Activated T-cell treated with anti-CD3 and anti-CD28 coated beads, Interleukin-2, amount 50 U/mL, for 72 hours (primary cell): ENCODE measurements around the gene UGGT2. TPM values are rescaled to one million over a fixed set of nuclear protein-coding genes. Genes with fewer than 3 reads are reported as not detected.
"Not testable (repeated sequence)": the region's sequence is repeated elsewhere in the genome, so short reads cannot be mapped to it uniquely, and the experiment has no call there.

Experiments used
- ATAC-seq, 2 donors: fragments of 150-1000 bp; cut with Tn5 transposase; replicated peaks in 1 of 2; 2 replicates each; pipeline ENCODE4 v1.10.0; 2021; ENCODE audit warnings: moderate library complexity in 2 of 2, mild to moderate bottlenecking in 1 of 2
- DNase-seq, 2 donors: peaks; one replicate each; pipeline ENCODE4 v3.0.0; 2021 to 2022; ENCODE audit warnings: mixed read lengths in 1 of 2
- H3K27ac Mint-ChIP-seq: one replicate; pipeline ENCODE4 v1.8.0; 2022; ENCODE audit warnings: mild to moderate bottlenecking, moderate library complexity, mixed read lengths
- H3K27me3 Mint-ChIP-seq: one replicate; pipeline ENCODE4 v1.8.0; 2022; ENCODE audit warnings: low read depth, mixed read lengths
- H3K36me3 Mint-ChIP-seq, 2 donors: one replicate each; pipeline ENCODE4 v1.8.0; 2022; ENCODE audit warnings: mixed read lengths in 2 of 2, mild to moderate bottlenecking in 1 of 2; ENCODE audit not compliant: insufficient read depth in 2 of 2
- H3K4me1 Mint-ChIP-seq: one replicate; pipeline ENCODE4 v1.8.0; 2022; ENCODE audit warnings: low read depth, mixed read lengths
- H3K4me3 Mint-ChIP-seq, 2 donors: one replicate each; pipeline ENCODE4 v1.8.0; 2022; ENCODE audit warnings: mild to moderate bottlenecking in 2 of 2, mixed read lengths in 2 of 2, moderate library complexity in 2 of 2
- H3K9me3 Mint-ChIP-seq, 2 donors: one replicate each; pipeline ENCODE4 v1.8.0; 2022; ENCODE audit warnings: mixed read lengths in 2 of 2
- total RNA-seq, 2 donors: library from RNA; stranded (reverse); gene quantifications; one replicate each; pipeline ENCODE4 v1.2.3, GENCODE V29; 2022

UGGT2 gene
- total RNA-seq, 2 donors from 2014 or later, result 0.14 to 0.65 TPM

DNA sequence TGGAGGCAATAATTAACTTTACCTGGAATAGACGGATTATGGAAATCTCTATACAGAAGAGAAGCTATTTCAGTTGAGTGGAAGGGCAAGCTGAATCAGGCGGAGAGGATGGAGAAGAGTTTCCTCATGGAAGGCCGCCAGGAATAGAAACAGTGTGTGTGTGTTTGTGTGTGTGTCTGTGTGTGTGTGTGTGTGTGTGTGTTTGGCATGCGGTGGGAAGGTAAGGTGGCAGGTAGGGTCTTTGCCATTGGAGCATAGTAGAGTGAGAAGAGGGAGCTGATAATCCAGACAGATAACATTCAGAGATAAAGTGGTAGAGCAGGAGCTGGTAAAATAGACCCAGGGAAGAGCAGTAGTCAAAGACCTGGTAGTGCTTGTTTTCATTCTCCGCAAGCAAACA lies 27.5 kb upstream of the UGGT2 start:
- ATAC-seq (no peak), DNase-seq (no peak)
- H3K9me3 Mint-ChIP-seq, result peaks cover 0 to 3% of the 10 kb centered on the region in 2 donors
- peaks cover 1% of the 10 kb centered on the region for H3K27me3 Mint-ChIP-seq
- no peak overlapping the region for H3K4me3 Mint-ChIP-seq
- H3K27ac Mint-ChIP-seq, result no peak overlapping the region
- H3K36me3 Mint-ChIP-seq, result no peaks in the 10 kb centered on the region
- H3K4me1 Mint-ChIP-seq, result no peaks in the 10 kb centered on the region

DNA sequence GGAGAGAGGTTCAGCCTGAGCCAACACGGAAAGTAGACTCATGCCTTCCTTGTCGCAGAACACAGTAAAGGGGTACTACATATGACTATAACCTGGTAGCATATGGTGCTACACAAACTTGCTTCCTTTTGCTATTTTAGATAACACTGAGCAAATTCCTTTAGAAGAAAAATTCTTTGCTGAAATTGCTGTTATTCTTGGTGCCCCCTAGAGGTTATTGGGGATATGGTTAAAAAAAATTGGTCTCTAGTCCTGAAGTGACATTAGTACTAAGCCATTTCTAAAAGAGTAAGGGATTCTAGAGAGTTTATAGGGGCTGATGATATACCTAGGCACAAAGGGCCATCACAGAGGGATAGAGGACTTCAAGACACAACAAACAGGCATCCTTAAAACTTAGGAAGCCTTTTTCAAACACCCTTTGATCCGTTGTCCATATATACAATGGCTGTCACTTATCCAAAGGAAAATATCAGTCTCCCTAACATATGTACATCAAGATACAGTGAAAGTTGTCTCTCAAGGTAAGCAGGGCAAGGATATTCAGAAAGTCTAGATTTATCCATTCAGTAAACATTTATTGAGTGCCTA lies 22.8 kb upstream of the UGGT2 start:
- no peaks in the 10 kb centered on the region for H3K36me3 Mint-ChIP-seq
- ATAC-seq (no peak), DNase-seq (no peak)
- no peak overlapping the region for H3K4me3 Mint-ChIP-seq
- no peak overlapping the region for H3K27ac Mint-ChIP-seq
- no peaks in the 10 kb centered on the region for H3K27me3 Mint-ChIP-seq
- H3K9me3 Mint-ChIP-seq, result peaks cover 0 to 2% of the 10 kb centered on the region in 2 donors
- H3K4me1 Mint-ChIP-seq, result no peaks in the 10 kb centered on the region

DNA sequence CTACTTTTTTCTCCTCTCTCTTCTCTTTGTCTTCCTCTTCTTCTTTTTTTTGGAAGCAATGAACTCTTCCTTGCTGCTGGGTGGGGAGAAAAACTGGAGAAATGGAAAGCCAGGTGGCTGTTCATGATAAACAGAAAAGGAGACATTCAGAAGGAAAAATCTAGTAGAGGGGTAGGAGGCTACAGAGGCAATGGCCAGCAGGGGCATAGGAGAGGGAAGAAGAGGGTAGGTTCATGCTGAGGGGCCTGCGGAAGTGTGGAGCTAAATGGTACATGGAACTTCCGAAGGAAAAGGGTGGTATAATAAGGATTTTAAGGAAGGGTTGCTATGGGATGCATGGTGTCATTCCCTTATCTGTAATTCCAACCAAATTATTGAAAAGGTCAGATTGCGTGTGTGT lies 19.2 kb upstream of the UGGT2 start:
- DNase-seq (no peak), ATAC-seq (no peak)
- Mint-ChIP-seq H3K36me3 (no peaks in the 10 kb centered on the region), H3K27ac (no peak overlapping the region), H3K4me1 (no peaks in the 10 kb centered on the region), H3K4me3 (no peak overlapping the region), H3K9me3 (peaks cover 2 to 3% of the 10 kb centered on the region in 2 donors), H3K27me3 (no peaks in the 10 kb centered on the region)

DNA sequence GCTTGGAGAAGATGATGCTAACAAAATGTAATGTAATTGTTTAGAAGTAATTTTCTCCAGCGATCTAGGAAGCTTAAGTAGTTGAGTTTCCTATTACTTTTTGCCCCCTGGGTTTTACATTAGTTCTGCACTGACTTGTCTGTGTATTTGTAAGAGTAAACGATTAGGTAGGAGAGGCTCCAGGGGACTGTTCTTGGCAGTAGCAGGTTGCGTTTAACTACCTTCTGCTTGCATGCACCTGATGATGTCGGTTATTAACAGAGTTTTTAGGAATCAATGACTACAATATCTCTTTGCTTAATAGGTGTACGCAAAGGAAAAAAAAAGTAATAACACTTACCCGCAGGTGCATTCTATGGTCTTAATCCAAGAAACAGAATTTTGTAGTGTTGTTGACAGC lies 18.3 kb upstream of the UGGT2 start:
- no peaks in the 10 kb centered on the region for H3K27me3 Mint-ChIP-seq
- DNase-seq (no peak), ATAC-seq (no peak)
- peaks cover 0 to 3% of the 10 kb centered on the region in 2 donors for H3K9me3 Mint-ChIP-seq
- H3K36me3 Mint-ChIP-seq, result no peaks in the 10 kb centered on the region
- no peaks in the 10 kb centered on the region for H3K4me1 Mint-ChIP-seq
- H3K27ac Mint-ChIP-seq, result no peak overlapping the region
- no peak overlapping the region for H3K4me3 Mint-ChIP-seq

DNA sequence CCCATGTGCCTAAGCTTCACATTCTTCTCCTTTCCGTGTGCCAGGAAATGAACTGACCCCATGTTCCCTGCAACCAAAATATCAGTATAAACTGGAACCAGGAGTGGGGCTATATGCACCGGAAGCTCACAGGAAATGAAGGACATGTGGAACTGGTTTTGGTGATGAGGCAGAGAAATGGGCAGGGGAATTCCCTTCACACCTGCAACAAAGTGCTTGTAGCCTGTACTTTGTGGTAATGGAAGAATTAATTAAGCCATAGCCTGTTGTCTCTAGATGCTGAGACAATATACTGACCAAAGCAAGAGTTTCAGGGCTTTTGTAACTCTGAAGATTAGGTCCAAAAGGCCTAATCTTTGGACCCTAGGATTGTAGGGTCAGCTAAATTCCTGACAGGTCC lies 15.5 kb upstream of the UGGT2 start:
- ATAC-seq (no peak), DNase-seq (no peak)
- Mint-ChIP-seq H3K27ac (no peak overlapping the region), H3K4me1 (no peaks in the 10 kb centered on the region), H3K36me3 (no peaks in the 10 kb centered on the region), H3K9me3 (peaks cover 0 to 3% of the 10 kb centered on the region in 2 donors), H3K27me3 (no peaks in the 10 kb centered on the region), H3K4me3 (no peak overlapping the region)

DNA sequence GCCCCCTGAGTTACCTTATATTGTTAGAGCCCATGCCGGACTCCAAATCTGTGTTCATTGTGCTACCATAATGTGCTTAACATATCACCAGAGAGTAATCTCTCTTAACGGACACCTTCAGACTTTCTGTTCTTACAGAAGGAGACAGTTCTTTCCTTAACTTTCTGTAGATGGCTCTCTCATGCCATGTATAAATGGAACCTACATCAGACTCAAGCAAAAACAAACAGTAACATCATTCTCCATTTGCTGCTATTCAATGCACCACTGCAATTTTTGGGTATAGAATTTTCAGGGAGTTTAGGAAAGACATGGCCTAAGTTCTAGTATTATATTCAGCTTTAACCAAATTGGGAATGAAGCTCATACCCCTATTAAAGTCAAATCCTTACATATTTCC lies 12.6 kb upstream of the UGGT2 start:
- Mint-ChIP-seq H3K4me3 (no peak overlapping the region), H3K27me3 (no peaks in the 10 kb centered on the region), H3K9me3 (peaks cover 0 to 5% of the 10 kb centered on the region in 2 donors), H3K36me3 (no peaks in the 10 kb centered on the region), H3K27ac (no peak overlapping the region), H3K4me1 (no peaks in the 10 kb centered on the region)
- ATAC-seq, result no peak
- no peak for DNase-seq

DNA sequence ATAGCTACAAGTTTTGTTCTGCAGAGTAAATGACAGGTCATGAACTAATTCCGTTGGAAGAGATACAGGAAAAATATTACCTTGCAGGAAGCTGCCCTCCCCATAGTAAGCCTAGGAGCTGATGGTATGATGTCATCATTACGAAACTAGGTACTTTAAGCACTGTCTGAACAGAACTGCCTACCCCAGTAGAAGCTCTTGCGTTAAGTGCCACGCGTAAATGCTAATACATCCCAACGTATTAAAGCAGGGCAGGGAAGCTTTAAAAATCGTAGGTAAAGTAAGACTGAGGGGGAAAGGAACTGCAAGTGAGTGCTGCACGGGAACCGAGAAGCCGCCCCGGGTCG lies 572 bp downstream of the UGGT2 start:
- Mint-ChIP-seq H3K27ac (no peak overlapping the region), H3K36me3 (peaks cover 2 to 6% of the 10 kb centered on the region in 2 donors), H3K27me3 (peaks cover 32% of the 10 kb centered on the region), H3K4me1 (no peaks in the 10 kb centered on the region), H3K4me3 (peak overlapping the region; percentile 75 to 86), H3K9me3 (no peaks in the 10 kb centered on the region)
- ATAC-seq, result no peak
- DNase-seq, result no peak

DNA sequence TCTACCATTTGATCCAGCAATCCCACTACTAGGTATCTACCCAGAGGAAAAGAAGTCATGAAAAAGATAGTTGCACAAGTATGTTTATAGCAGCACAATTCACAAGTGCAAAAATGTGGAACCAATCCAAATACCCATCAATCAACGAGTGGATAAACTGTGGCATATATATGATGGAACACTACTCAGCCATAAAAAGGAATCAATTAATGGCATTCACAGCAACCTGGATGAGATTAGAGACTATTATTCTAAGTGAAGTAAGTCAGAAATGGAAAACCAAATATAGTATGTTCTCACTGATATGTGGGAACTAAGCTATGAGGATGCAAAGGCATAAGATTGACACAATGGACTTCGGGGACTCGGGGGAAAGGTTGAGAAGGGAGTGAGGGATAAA lies 1.3 kb downstream of the UGGT2 start:
- not testable (repeated sequence) for H3K4me1 Mint-ChIP-seq, H3K36me3 Mint-ChIP-seq, ATAC-seq, H3K27ac Mint-ChIP-seq, H3K9me3 Mint-ChIP-seq, DNase-seq
- Mint-ChIP-seq H3K27me3 (peaks cover 32% of the 10 kb centered on the region), H3K4me3 (peak overlapping the region in 1 of 2 donors; percentile 9)

DNA sequence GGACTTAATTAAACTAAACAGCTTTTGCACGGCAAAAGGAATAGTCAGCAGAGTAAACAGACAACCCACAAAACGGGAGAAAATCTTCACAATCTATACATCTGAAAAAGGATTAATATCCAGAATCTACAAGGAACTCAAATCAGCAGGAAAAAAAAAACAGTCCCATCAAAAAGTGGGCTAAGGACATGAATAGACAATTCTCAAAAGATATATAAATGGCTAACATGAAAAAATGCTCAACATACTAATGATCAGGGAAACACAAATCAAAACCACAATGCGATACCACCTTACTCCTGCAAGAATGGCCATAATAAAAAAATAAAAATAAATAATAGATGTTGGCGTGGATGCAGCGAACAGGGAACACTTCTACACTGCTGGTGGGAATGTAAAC lies 1.7 kb downstream of the UGGT2 start:
- peaks cover 32% of the 10 kb centered on the region for H3K27me3 Mint-ChIP-seq
- not testable (repeated sequence) for ATAC-seq, H3K4me3 Mint-ChIP-seq, H3K27ac Mint-ChIP-seq, H3K4me1 Mint-ChIP-seq, H3K9me3 Mint-ChIP-seq, H3K36me3 Mint-ChIP-seq, DNase-seq

DNA sequence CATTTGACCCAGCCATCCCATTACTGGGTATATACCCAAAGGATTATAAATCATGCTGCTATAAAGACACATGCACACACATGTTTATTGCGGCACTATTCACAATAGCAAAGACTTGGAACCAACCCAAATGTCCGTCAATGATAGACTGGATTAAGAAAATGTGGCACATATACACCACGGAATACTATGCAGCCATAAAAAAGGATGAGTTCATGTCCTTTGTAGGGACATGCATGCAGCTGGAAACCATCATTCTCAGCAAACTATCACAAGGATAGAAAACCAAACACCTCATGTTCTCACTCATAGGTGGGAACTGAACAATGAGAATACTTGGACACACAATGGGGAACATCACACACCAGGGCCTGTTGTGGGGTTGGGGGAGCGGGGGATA lies 2.2 kb downstream of the UGGT2 start:
- H3K4me1 Mint-ChIP-seq, H3K36me3 Mint-ChIP-seq, DNase-seq, ATAC-seq, H3K4me3 Mint-ChIP-seq, H3K27ac Mint-ChIP-seq, H3K9me3 Mint-ChIP-seq: not testable (repeated sequence)
- H3K27me3 Mint-ChIP-seq, result peaks cover 32% of the 10 kb centered on the region

DNA sequence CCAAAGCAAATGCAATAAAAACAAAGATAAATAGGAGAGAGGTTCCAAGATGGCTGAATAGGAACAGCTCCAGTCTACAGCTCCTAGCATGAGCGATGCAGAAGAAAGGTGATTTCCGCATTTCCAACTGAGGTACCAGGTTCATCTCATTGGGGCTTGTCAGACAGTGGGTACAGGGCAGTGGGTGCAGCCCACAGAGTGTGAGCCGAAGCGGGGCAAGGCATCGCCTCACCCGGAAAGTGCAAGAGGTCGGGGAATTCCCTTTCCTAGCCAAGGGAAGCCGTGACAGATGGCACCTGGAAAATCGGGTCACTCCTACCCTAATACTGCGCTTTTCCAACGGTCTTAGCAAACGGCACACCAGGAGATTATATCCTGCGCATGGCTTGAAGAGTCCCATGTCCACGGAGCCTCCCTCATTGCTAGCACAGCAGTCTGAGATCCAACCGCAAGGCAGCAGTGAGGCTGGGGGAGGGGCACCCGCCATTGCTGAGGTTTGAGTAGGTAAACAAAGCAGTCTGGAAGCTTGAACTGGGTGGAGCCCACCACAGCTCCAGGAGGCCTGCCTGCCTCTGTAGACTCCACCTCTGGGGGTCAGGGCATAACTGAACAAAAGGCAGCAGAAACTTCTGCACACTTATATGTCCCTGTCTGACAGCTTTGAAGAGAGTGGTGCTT lies 6.6 kb downstream of the UGGT2 start:
- H3K9me3 Mint-ChIP-seq, DNase-seq, H3K4me3 Mint-ChIP-seq, ATAC-seq, H3K36me3 Mint-ChIP-seq, H3K27ac Mint-ChIP-seq, H3K4me1 Mint-ChIP-seq: not testable (repeated sequence)
- peaks cover 19% of the 10 kb centered on the region for H3K27me3 Mint-ChIP-seq

DNA sequence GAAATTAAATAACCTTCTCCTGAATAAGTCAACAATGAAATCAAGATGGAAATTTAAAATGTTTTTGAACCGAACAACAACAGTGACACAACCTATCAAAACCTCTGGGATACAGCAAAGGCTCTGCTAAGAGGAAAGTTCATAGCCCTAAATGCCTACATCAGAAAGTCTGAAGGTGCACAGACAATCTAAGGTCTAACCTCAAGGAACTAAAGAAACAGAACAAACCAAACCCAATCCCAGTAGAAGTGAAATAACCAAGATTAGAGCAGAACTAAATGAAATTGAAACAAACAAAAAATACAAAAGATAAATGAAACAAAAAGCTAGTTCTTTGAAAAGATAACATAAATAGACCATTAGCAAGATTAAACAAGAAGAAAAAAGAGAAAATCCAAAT lies 9.0 kb downstream of the UGGT2 start:
- Mint-ChIP-seq H3K4me3 (no peak overlapping the region), H3K27ac (no peak overlapping the region), H3K27me3 (peaks cover under 1% of the 10 kb centered on the region), H3K9me3 (peaks cover 7 to 13% of the 10 kb centered on the region in 2 donors), H3K4me1 (no peaks in the 10 kb centered on the region), H3K36me3 (peaks cover 0 to 3% of the 10 kb centered on the region in 2 donors)
- no peak for ATAC-seq
- no peak for DNase-seq

DNA sequence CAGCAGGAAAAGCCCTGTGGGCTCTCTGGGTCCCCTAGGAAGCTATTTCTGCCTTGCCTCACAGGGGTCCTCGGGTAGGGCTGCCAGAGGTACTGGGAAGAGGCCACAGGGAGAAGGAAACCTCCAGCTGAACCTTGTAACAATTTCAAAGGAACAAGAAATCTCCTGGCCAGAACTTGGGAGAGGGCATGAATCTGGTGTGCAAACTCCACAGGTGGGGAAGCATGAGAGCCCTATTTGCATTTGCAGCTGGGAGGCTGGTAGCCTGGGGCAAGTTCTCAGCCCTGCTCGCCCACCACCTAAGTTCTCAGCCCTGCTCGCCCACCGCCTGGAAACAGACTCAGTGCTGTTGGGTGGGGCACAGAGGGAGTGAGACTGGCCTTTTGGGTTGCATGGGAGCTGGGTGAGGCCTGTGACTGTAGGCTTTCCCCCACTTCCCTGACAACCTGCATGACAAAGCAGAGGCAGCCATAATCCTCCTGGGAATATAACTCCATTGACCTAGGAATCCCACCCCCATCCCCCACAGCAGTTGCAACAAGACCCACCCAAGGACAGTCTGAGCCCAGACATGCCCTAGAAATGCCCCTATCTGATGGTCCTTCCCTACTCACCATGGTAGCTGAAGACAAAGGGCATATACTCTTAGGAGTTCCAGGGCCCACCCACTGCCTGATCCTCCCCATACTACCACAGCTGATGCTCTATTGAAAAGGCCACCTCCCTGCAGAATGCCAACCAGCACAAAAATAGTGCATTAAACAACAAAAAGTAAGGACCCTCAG lies 11.7 kb downstream of the UGGT2 start:
- no peak overlapping the region for H3K4me3 Mint-ChIP-seq
- H3K27ac Mint-ChIP-seq, result no peak overlapping the region
- H3K4me1 Mint-ChIP-seq, result no peaks in the 10 kb centered on the region
- no peak for ATAC-seq
- H3K36me3 Mint-ChIP-seq, result peaks cover 0 to 3% of the 10 kb centered on the region in 2 donors
- peaks cover 9 to 13% of the 10 kb centered on the region in 2 donors for H3K9me3 Mint-ChIP-seq
- DNase-seq, result no peak
- no peaks in the 10 kb centered on the region for H3K27me3 Mint-ChIP-seq
